GM04504 (cell line): ENCODE measurements around the gene ZBTB7C.
A peak's percentile ranks its signal among the peaks of the same experiment; 100 is the strongest.

ENCODE experiments used
- DNase-seq: peaks from one replicate; pipeline ENCODE4 v3.0.0-alpha.2; 2012; ENCODE audit warnings: low read depth

The ZBTB7C gene

DNA sequence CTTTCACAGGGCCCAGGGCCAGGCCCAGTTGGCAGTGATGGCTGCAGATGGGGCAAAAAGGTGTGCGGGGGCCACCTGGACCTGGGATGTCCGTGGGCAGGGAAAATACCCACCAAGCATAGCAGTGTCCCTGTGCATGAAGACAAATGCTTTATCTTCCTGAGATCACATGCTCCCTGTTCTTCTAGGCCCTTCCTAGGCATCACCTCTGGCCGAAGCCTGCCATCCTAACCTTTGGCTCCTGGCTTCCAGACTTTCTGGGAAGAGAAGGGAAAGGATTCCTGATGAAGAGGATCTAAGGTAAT is 373.7 kb downstream of the ZBTB7C start:
- no peak for DNase-seq

GRCh38 chr18:48034651-48035555 is 374.3 kb downstream of the ZBTB7C start:
- DNase-seq: no peak

GRCh38 chr18:48033790-48034650 is 375.2 kb downstream of the ZBTB7C start:
- DNase-seq: no peak

GRCh38 chr18:48032876-48033789 is 376.1 kb downstream of the ZBTB7C start:
- DNase-seq: no peak

DNA sequence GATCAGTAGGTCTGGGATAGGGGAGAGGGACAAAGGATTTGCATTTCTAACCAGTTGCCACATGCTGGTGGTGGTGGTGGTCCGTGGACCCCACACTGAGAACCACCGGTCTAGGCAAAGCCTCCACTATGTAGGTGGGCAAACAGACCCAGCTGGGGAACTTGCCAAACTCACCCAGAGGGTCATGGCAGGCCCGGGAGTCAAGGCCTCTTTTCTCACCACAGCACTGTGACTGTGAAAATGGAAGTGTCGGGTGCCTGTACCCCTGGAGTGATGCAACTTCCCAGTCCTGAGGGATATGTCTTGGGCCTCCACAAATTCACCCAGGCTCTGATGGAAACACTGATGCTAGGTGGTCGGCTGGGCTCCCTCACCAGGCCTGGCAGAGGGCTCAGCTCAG is 377.5 kb downstream of the ZBTB7C start:
- no peak for DNase-seq

- peak; percentile 19 for DNase-seq
Observed at GRCh38 chr18:48030616-48031480, 378.3 kb downstream of the ZBTB7C start.

DNA sequence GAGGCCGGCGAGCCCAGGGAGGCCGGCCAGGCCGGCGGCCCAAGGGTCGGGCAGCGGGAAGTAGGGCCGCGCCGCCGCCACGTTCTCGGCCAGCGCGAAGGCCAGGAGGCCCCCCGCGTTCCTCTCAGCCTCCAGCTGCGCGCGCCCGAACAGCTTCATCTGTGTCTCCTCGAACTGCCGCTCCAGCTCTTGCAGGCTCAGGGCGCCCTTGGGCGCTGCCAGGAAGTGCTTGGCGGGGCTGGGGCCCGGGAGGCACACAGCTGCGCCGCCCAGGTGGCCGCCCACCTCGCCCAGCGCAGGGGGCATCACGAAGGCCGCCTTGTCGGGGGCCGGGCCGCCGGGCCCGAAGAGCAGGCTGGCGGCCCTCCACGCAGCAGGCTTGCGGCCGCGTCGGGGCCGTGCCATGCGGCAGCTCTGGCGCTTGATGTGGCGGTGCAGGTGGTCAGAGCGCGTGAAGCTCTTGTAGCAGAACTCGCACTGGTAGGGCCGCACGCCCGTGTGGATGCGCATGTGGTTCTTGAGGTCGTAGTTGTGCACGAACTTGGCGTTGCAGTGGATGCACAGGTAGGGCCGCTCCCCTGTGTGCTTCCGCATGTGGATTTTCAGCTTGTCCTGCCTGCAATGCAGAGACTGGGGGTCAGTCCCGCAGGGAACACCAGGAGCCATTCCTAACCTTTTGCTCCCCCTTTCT is 379.7 kb downstream of the ZBTB7C start:
- no peak for DNase-seq

GRCh38 chr18:48028696-48029095 is 380.5 kb downstream of the ZBTB7C start:
- DNase-seq: no peak

GRCh38 chr18:48028081-48028480 is 381.1 kb downstream of the ZBTB7C start:
- DNase-seq: no peak

GRCh38 chr18:48027401-48027963 is 381.7 kb downstream of the ZBTB7C start:
- DNase-seq: no peak

GRCh38 chr18:48026216-48026615 is 383.0 kb downstream of the ZBTB7C start:
- no peak for DNase-seq

DNA sequence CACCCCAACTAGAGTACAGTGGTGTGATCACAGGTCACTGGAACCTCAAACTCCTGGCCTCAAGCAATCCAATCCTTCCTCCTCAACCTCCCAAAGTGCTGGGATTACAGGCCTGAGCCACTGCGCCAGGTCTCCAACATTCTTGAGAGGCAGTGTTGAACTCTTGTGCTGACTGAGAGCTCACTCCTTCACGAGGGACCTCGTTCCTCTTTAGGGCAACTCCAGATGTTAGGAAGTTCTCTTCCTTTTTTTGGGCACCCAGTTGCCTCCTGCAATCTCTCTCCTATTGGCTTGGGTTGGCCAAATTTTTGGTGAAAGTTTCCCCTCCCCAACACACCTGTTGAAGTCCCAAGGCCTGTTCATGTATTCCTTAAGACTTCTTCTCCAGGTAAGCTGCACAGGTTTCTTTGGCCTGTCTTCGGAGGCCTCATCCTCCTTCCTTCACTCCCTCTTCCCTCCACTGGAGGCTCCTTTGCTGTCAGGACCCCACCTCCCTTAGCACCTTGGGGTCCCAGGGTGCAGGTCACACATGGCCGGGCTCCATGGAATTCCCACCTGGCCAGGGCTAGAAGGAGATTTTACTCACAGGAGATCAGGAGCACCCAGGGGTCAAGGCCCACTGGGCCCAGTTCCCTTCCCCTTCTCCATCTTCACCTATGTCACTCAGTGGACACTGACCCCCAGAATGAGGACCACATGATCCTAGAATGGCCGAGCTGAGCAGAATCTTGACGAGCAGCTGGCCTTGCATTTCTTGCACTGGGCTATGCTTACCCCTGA is 384.1 kb downstream of the ZBTB7C start:
- DNase-seq: no peak

- DNase-seq: no peak
Observed at GRCh38 chr18:48024009-48024512, 385.1 kb downstream of the ZBTB7C start.

DNA sequence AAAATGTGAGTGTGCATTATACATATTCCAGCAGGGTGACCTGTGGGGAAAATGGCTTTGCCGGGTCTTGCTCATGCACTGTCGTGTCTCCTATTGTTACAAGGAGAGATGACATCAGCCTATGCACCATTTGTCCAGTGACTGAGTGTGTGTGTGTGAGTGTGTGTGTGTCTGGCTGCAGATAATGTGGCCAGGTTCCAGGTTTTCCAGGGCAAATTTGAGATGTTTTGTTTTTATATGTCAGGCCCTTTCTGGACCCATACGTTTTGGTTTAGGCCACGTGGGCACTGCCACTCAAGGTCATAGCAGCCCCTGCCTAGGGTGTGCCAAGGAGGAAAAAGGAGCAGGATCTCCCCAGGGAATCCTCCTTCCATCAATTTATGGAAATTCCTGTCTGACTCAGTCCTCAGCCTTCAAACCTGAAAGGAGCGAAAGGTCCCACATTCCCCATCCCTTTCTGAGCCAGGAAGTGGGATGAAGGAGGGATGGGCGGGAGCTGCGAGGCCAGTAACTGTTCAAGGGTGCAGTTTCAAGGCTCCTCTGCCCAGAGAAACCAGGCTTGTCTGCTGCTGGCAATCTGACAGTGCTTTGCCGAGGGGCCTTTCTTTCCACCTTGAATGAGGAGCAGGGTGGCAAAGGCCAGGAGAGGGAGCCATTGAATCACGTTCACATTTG is 385.7 kb downstream of the ZBTB7C start:
- DNase-seq: no peak

DNA sequence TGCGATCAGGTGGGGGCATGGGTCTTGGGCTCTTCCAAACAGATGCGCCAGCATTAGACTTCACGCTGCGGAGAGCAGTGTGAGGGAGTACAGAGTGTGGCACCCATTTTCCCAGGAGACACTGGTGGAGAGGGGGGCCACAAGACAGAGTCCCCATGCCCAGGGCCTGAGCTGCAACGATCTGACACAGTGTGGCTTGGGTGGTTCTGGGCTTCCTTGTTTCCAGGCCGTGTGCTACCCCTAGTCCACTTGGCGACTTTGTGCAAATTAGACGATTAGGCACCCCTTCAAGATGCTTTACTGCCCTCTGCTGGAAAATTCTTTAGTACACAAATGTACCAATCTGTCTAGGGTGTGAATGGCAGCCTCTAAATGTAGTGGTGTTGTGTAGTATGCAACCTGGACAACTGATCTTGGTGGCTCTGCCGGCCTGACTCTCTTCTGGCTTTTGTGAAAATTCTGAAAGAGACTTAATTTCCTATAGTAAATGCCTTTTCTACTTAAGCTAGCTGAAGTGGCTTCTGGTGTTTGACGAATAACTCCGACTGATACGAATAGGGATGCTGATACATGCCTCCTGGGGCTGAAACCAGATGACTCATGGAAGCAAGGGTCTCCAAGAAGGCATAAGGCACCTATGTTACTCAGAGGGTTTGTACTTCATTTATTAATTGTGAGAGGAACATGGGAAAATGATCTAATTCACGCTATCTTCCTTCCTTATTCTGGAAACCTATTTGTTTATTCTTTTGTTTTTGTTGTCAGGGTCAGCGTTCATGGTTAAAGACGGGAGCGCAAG is 386.5 kb downstream of the ZBTB7C start:
- DNase-seq: peak; percentile 25

DNA sequence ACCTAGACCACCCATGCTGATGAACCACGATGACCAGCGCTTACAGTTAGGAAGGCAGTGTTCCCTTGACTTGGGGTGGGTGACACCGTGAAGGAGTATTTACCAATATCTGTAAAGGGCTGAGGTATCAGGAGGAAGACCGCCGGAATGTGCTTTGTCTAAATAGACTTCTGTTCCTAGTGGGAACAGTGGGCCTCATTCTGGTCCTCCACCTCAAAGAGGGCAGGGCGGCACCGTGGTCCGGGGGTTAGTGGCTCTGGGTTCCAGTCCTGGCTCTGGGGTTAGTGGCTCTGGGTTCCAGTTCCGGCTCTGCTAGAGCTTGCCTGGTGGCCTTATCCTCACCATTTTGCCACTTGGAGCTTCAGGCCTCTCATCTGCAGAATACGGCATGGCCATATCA is 387.2 kb downstream of the ZBTB7C start:
- DNase-seq: no peak

GRCh38 chr18:48021273-48021914 is 387.8 kb downstream of the ZBTB7C start:
- DNase-seq: no peak
